Putamen (tissue), 1 donor: ENCODE data around the gene RAX.
A peak's percentile ranks its signal among the peaks of the same experiment; 100 is the strongest.

Source experiments
- DNase-seq: peaks from one replicate; pipeline ENCODE4 v3.0.0-alpha.2; 2016; ENCODE audit warnings: low spot score

RAX gene

DNA sequence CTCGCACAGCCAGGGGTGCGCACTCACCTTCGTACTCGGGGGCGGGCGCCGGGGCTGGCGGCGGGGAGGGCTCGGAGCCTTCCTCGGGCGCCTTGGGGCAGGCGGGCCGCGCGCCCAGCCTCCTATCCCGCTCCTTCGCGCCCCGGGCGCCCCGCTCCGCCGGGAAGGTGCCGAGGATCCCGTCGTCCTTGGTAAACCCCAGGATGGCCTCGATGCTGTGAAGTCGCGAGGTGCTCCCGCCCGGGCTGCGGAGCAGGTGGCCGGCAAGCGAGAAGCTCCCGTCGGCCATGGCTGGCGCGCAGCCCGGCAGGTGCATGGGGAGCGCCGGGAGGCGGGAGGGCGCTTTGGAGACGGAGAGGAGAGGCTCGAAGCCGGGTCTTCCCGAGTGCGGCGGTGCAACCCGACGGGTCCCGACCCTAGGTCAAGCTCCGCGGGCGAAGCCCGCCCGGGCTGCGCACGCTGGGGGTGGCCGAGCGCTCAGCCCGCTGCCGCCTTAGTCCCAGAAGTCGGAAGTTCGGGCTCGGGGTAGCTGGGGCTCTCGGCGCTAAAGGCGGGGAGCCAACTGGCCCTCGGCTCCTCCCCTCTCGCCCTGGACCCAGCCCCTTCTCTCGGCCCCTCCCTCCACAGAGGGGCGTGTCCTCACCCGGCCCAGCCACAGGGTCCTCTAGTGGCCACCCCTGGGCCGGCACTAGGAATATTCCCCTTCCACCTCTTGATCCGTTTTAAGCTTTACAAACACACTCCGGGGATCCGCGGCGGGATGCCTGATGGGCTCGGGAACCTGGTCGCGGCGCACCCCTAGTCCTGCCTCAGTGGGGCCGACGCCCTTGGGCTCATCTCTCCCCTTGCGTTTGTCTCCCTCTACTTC, at the start of gene RAX:
TSS of gene RAX (minus strand) at position 564 of the 868 bp plus-strand sequence. CDS start at position 316, 248 bp downstream.
- DNase-seq: no peak

DNA sequence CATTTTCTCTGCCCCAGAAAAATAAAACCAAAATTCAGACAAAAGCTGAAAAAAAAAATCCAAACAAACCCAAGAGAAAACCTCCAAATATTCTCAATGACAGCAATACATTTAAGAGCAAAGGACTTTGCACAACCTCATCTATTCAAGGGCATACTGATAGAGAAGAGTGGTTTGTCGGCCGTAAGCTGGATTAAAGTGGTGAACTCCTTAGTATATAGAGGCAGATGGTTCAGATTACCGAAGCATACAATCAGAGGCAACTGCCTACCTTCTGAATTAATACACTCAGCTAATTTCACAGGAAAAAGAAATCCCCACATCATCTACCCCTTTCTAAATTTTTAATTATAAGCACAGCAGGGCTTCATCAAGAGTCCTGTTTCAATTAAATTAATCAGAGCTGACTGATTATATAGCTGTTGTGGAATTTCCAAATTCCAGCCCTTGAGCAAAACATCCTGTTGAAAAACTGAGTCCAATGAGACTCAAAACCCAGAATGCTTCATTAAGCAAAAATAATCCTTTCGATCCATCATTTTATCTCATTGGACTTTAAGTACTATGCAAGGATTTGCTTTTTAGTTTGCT, 45.3 kb upstream of the RAX start, which contains the start of gene CPLX4:
TSS of gene CPLX4 (minus strand) at position 190 of the 591 bp plus-strand sequence. CDS start at position 3, 187 bp downstream.
- DNase-seq: no peak

DNA sequence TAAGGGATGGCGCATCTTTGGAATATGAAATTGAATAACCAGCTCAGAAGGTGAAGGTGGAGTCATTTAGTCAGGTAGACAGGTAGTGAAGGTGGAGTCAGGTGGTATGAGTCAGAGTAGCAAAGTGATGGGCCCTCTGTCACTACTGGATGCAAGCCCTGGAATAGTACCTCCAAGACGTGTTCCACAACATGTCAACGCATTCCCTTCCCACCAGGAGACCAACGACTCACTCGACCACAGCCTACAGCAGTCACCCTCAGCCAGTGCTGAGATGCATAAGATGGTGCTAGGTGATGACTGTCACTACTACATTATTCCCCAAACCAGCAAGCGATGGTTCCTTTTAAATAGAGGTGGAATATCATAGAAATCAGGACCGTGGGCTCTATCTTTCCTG, 38.4 kb upstream of the RAX start:
- no peak for DNase-seq

DNA sequence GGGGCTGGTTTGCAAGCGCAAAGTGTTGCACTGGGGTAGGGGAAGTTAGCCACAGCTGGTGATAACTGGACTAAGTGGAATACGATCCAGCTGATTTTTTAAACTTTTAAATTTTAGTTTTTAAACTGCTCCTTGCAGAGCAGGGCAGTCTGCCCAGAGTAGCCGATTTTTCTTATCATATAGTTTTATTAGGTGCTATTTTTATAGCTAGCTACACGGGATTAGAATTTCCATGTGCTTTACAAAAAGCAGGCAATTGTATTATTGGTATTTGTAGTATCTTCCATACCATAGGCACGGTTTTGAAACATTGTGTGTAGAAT, 35.6 kb upstream of the RAX start:
- DNase-seq: no peak

DNA sequence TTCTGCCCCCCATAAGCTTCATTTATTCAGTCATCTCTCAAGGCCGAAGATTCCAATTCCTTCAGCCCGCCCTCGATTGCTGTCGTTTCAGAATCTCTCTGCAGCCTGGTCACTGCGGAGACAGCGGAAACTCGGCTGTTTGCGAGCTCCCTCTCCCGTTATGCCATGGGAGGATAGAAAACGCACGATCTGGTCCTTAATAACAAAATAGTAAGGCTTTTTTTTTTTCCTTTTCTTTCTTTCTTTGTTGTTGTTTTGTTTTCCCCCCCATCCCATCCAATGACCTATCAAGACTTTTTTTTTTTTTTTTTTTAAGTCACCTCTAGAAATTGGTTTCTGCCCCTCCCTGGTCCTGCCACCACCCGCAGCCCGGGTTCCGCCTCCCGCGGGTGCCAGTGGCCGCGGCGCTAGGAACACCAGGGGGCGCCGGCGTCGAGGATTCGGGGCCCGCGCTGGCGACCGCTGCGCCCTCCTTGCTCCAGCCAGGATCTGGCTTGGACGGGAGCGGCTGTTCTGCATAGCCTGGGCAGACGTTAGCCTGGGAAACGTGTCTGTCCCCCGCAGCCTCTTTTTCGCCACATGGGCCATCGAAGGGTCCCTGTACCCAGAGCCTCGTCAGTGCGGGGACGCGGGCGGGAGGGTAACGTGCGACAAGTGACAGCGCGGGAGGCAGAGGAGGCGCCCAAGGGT, 35.1 kb upstream of the RAX start:
- DNase-seq: peak; percentile 10

DNA sequence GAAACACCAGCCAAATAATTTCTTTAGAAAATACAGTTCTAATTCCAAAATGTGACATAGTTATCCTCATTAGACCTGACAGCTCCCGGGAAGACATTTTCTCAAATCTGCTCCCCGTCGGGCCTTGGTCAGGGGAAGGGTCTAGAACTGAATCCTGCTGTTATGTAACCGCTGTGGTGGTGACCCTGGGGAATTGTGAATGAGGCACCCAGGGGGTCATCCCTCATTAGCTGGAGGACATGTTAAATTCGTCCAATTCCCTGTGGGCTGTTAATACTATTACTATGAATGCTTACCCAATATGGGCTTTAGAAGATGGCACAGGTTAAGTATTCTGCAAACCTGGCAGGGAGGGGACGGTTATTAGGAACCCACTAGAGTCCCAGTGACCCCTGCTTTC, 33.4 kb upstream of the RAX start:
- DNase-seq: no peak

DNA sequence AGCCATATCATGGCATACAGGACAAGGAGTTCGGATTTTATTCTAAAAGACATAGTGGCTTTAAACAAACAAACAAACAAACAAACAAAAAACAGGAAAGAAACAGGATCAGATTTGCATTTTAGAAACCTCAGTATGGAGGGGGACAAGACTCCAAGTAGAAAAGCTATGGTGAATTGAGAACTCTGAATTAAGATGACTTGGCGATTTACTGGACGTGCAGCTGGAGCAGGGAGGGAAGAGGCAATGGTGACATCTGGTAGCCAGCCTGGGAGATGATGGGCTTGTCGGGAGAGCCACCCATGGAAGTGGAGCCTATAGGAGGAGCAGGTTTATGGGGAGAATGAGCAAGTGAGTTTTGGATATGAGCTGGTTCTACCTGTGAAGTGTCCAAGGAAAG, 32.0 kb upstream of the RAX start:
- DNase-seq: no peak

DNA sequence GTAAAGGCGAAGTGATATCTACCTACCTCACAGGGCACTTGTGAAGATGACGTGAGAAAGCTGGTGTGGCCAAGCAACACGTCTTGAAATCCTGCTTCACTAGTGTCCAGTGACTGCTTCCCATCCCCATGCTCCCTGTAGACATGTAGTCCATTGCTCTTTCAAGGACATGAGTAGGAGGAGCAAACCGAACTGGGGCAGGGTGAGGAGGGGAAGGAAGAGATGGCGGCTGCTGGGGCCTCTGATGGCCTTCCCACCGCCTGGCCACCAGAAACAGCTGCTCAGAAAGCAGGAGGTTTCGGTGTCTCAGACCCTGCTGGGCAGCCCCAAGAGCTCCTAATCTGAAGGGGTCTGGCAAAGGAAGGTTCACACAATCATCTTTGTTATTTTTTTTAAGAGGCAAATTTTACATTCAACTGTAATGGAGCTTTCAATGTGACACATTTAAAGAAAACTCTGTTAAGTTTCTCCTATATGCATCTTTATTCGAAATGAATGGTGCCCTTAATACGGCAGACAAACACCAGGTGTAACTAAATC, 30.5 kb upstream of the RAX start:
- no peak for DNase-seq

DNA sequence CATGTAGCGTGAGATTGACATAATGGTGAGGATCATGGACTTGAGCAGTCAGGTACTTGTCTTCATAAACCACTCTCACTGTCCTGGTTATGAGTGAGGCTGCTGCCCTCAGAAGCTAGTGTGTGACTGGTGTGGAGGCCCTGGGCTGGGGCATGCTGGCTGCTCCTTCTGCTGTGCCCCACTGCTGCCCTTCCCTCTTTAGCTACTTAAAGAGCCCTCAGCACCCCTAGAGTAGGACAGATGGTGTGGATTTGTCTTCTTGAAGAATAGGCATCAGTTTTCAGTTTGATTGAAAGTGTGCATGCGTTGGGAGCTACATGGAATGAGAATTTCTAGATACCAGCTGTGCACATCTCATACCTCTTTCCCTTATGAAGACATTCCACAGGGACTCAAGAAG, 29.8 kb upstream of the RAX start:
- DNase-seq: no peak

DNA sequence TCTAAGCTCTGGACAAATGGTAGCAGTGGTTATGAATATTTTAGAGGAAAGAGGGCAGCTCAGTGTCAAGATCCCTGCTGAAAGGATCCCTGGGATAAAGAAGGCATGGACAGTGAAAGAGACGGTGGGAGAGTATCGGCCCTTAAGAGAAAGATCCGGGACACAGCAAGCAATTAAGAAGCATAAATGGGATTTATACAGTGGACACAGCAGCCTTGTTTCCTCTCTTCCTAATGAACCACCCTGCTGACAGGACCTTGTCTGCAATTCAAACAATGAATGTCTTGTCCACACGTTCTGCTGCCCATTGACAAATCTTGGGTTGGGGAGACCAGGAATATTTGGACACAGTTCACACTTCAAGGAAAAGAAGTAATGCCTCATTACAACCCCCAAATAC, 28.7 kb upstream of the RAX start:
- DNase-seq: no peak

DNA sequence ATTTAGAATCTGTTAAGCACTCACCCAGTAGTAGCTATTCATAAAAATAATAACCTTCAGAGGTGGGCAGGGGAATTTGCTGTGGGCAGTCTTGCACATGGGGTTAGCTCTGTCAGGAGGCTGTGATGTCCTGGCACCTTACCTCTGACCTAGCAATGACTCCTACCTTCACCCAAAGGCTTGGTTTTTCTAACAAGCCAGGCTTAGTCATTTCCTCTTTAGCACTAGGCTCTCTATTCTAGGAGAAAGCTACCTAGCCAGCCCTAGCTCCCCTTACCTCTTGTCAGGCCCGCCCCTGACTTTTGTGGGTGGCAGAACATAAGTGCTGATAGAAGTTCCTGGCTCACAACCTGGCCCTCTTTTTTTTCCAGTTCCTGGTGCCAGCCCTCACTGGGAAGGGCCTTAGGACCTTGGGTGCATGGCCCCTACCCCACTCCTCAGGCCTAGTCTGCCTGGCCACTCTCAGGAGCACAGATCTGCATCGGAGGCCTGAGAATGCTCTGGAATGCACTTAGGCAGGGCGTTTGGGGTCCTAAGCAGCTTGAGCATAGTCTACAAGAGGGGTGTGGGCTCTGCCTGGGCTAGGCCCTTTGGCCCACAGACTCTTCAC, 27.5 kb upstream of the RAX start:
- DNase-seq: no peak

DNA sequence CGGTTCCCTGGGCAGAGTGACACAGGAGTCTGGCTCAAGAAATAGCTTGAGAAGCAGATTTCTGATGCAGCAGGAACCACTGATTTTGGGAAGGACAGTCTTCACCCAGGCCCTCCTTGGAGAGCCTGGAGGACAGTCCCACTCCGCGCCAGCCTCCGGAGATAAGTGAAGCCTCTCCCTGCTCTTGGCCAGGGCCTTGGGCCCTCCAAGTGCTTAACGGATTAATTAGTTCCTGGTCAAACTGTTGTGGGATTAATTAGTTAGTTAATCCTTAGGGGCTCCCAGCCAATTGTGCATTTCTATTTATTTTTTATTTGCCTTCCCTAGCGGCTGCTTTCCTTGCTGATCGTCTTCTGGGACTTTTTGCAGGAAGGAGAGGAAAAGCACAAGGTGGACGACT, 25.6 kb upstream of the RAX start:
- no peak for DNase-seq

DNA sequence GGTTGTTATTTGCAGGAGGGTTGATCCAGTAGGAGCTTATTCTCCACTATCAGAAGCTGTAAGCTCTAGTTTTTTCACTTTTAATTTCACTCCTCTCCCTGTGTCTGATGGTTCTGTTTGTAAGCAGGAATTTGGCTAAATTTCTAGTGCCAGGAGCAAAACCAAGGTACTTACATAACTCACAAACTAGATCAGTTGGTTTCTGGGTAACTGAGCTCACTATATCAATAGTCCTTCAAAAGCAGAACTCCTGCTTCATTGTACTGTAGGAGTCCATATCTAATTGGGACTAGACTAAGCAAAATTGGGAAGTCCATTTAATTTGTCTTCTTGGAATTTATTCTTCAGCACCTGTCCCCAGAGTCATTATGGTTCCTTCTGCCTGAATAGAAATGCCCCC, 20.1 kb upstream of the RAX start:
- no peak for DNase-seq

DNA sequence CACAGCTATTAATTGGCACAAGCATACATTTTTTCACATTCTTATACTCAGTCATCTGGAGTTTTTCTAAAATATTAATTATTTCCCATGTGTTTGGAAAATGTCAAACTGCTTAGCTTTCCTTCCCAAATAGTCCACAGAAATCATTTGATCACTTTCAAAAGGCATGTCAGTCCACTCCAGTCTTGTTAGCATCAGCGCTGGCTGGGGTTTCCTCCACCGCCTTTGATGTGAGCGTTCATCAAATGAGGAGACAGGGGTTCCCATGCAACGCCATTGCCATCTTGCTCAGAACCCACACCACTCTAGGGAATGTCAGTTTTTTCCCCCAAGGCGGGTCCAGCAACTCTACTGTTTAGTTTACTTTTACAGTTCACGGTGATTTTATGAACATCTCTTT, 13.1 kb upstream of the RAX start:
- DNase-seq: no peak

DNA sequence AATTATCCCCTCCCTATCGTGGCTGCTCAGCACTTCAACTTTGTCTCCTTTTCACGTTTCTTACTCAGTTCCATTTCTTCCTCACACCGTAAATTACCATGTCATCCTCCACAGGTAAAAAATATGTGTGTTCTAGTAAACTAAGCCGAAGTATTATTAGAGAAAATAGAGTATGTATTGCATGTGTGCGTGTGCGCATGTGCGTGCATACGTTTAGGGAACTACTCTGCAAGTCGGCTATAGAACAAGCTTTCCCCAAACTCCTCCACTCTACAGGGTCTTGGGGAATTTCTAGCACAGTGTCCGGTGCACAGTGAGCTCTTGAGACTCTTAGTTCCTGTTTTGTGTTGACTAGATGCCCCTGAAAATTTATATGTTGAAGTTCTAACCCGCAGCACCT, 9.1 kb upstream of the RAX start:
- no peak for DNase-seq

DNA sequence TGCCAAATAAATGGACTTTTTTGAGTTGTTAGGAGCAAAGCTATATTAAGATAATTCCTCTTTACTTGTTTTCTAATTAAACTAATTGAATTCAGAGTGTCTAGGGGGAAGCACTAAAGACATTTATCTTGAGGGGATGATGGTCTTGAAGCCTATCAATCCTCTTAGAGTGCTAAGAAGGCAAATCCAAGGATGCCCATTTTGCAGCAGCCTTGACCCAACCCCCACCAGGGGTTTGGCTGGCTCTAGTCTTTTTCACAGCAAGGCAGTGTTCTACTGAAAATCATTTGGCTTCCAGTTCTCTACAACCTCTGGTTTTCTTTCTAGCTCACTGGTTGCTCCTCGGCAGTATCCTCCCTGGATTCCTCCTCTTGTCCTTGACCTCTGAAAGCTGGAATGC, 6.5 kb upstream of the RAX start:
- no peak for DNase-seq

DNA sequence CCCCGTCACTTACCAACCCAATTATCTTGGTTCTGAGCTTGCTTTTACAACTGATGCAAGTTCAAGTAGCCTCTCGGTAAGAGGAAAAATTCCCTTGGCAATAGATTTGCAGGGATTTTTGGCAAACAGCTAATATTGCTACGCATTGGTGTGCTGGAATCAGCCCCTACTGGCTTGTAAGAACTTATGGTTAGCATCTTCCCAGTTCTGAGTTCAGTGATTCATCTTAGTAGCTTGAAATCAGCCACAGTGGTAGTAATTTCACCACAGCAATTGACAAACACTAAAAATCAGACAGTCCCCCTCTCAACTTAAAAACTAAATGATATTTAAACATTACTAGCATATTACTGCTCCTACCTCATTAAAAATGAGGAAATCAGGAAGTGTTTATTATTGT, 5.9 kb upstream of the RAX start:
- no peak for DNase-seq

DNA sequence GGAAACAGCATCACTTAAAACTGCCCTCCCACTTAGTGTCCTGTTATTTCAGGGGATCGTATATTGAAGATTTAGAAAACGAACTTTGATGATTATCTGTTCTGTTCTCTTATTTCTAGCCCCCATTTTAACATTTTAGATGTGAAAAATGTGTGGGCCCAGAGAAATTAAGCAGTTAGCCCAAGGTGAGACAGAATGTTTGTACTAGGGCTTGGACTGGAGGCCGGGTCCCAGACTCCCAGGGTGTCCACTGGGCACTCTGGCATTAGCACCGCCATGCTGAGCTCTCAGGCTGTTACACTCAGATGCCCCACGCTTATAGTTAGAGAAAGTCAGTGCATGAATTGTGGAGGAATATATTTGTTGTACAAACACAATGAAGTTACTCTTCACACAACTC, 5.5 kb upstream of the RAX start:
- no peak for DNase-seq

DNA sequence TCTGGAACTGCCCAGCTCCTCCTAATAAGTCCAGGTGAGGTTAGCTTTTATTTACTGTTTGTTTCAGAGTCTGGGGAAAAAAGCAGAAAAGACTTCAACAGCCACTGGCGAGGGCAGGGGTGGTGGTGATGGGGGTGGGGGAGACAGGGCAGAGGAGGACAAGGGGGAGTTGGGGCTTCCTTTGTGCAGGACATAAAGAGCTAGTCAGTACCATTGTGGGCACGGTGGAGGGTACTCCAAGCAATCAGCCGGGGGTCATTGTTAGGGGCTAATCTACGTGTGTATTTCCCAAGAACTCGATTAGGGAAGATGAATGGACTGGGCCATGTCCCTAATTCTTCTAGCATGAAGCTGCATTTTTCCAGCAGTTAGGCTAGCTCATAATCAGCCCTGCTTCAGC, 2.8 kb upstream of the RAX start:
- no peak for DNase-seq

DNA sequence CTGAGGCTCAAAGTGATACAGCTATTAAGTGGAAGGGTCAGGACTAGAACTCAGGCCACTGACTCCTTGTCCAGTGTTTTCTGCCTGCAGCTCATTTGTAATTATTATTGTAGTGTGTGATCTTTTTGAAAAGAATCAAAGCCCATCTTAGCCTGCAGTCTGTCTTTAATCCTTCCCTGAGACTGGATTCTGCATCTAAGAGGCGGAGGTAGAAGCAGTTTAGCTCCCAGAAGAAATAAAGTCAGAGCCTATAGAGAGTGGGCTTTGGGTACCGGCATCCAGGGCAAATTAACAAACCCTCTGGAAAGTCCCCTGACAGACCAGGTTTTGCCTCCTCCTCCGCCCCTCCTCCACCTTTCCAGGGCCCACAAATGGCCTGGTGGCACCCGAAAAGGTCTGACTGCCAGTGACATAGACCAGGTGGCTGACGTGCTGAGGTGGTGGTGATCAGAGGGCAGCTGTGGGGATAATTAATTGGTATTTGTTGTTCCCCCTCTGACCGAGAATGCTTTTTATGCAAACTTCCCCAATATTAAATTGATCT, 2.2 kb upstream of the RAX start:
- DNase-seq: no peak

DNA sequence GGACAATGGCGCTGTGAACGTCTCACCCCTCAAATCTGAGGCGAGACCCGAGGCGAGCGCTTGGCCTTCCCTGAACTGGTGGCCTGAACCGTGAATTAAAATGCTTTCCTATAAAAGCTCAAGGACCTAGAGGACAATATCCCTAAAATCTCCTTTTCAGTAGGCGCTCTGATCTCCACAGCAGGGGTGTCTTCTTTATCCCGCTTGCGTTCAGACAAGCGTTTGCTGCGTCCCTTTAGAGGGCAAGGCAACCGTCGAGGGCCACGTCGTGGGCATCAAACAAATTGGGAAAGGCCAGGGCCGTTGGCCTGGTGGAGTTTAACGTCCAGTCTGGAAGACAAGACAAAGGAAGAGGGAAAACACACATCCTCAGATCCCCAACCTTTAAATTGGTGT, 1.3 kb upstream of the RAX start:
- no peak for DNase-seq
